ENCODE results near the gene DOCK9. TPM values are rescaled to one million over a fixed set of nuclear protein-coding genes. Genes with fewer than 3 reads are reported as not detected.
"Not testable (repeated sequence)": the region's sequence is repeated elsewhere in the genome, so short reads cannot be mapped to it uniquely, and the experiment has no call there.

The DOCK9 gene
- total RNA-seq, 2 donors from 2014 or later: 58.6 to 102 TPM

- peaks cover 5 to 8% of the 10 kb centered on the region in 2 donors for H3K4me1 ChIP-seq (ENCODE audit: control insufficient read depth in 1 of 2, low read depth in 2 of 2)
- no peak for TF ChIP-seq CTCF (IDR thresholded peaks at IDR 0.05)
- DNase-seq (ENCODE audit: low spot score) (no peak), ATAC-seq (ENCODE audit: insufficient number of reproducible peaks, low FRiP score, low read depth) (no peak)
- no peaks in the 10 kb centered on the region for H3K9me3 ChIP-seq
- no peaks in the 10 kb centered on the region for H3K27me3 ChIP-seq (replicated peaks; ENCODE audit: insufficient read depth)
- no peak overlapping the region for H3K4me3 ChIP-seq
- no peaks in the 10 kb centered on the region for H3K36me3 ChIP-seq
- no peak overlapping the region for H3K27ac ChIP-seq
Measured at GRCh38 chr13:98816406-98816805, 161.5 kb downstream of the DOCK9 start.

- no peaks in the 10 kb centered on the region for H3K36me3 ChIP-seq
- TF ChIP-seq CTCF (IDR thresholded peaks at IDR 0.05): no peak
- no peak overlapping the region for H3K4me3 ChIP-seq
- H3K27ac ChIP-seq: no peak overlapping the region
- DNase-seq (ENCODE audit: low spot score) (no peak), ATAC-seq (ENCODE audit: insufficient number of reproducible peaks, low FRiP score, low read depth) (no peak)
- H3K27me3 ChIP-seq (replicated peaks; ENCODE audit: insufficient read depth): no peaks in the 10 kb centered on the region
- H3K9me3 ChIP-seq: no peaks in the 10 kb centered on the region
- H3K4me1 ChIP-seq (ENCODE audit: control insufficient read depth in 1 of 2, low read depth in 2 of 2): no peaks in the 10 kb centered on the region
Measured at GRCh38 chr13:98813993-98814392, 163.9 kb downstream of the DOCK9 start.

GRCh38 chr13:98812186-98812790 is 165.6 kb downstream of the DOCK9 start:
- H3K36me3 ChIP-seq: not testable (repeated sequence)

GRCh38 chr13:98810746-98811145 is 167.1 kb downstream of the DOCK9 start:
- H3K27ac ChIP-seq: no peak overlapping the region
- no peaks in the 10 kb centered on the region for H3K4me1 ChIP-seq (ENCODE audit: control insufficient read depth in 1 of 2, low read depth in 2 of 2)
- no peak for DNase-seq (ENCODE audit: low spot score)
- TF ChIP-seq CTCF (IDR thresholded peaks at IDR 0.05): no peak
- H3K27me3 ChIP-seq (replicated peaks; ENCODE audit: insufficient read depth): no peaks in the 10 kb centered on the region
- no peaks in the 10 kb centered on the region for H3K9me3 ChIP-seq
- no peak overlapping the region for H3K4me3 ChIP-seq
- no peaks in the 10 kb centered on the region for H3K36me3 ChIP-seq
- ATAC-seq (ENCODE audit: insufficient number of reproducible peaks, low FRiP score, low read depth): no peak

More at GRCh38 chr13:98812186-98812790, 165.6 kb downstream of the DOCK9 start:
- not testable (repeated sequence) for H3K27ac ChIP-seq; H3K4me1 ChIP-seq (ENCODE audit: control insufficient read depth in 1 of 2, low read depth in 2 of 2); ATAC-seq (ENCODE audit: insufficient number of reproducible peaks, low FRiP score, low read depth); H3K9me3 ChIP-seq; H3K4me3 ChIP-seq; H3K27me3 ChIP-seq (replicated peaks; ENCODE audit: insufficient read depth); DNase-seq (ENCODE audit: low spot score)

- Histone ChIP-seq H3K9me3 (no peaks in the 10 kb centered on the region), H3K4me1 (ENCODE audit: control insufficient read depth in 1 of 2, low read depth in 2 of 2) (no peaks in the 10 kb centered on the region), H3K36me3 (no peaks in the 10 kb centered on the region), H3K4me3 (no peak overlapping the region), H3K27me3 (replicated peaks; ENCODE audit: insufficient read depth) (no peaks in the 10 kb centered on the region), H3K27ac (no peak overlapping the region)
- no peak for TF ChIP-seq CTCF (IDR thresholded peaks at IDR 0.05)
- DNase-seq (ENCODE audit: low spot score) (no peak), ATAC-seq (ENCODE audit: insufficient number of reproducible peaks, low FRiP score, low read depth) (no peak)
Measured at GRCh38 chr13:98809345-98809777, 168.5 kb downstream of the DOCK9 start.

DNA sequence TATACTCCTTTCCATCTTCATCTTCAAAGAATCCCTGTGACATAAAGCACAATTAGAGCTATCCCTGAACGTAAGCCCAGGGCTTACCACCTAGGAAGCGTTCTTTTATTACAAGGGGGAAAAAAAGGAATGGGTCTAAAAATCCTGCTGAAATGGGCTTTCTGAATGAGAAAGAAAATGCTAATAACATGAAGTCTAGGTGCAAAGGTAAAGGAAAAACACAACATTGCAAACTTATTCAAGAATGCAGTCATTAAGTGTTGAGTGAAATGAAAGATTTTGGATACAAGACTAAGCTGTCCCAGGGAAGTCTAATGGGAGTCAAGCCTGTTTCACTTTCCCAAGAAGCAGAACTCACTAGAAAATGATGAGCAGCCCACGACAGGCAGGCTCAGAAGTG is 170.1 kb downstream of the DOCK9 start:
- DNase-seq (ENCODE audit: low spot score): no peak
- Histone ChIP-seq H3K4me3 (no peak overlapping the region), H3K27ac (no peak overlapping the region), H3K9me3 (no peaks in the 10 kb centered on the region), H3K4me1 (ENCODE audit: control insufficient read depth in 1 of 2, low read depth in 2 of 2) (no peaks in the 10 kb centered on the region), H3K27me3 (replicated peaks; ENCODE audit: insufficient read depth) (no peaks in the 10 kb centered on the region), H3K36me3 (no peaks in the 10 kb centered on the region)
- ATAC-seq (ENCODE audit: insufficient number of reproducible peaks, low FRiP score, low read depth): no peak
- no peak for TF ChIP-seq CTCF (IDR thresholded peaks at IDR 0.05)
